Mesendoderm (in vitro differentiated cells): ENCODE results near the gene COL4A4.

Experiments used
- DNase-seq: peaks from one replicate; pipeline ENCODE4 v3.0.0; 2013
- H2AK5ac ChIP-seq: 2 replicates; pipeline ENCODE4 v1.6.1; 2013; ENCODE audit warnings: low read length, inconsistent platforms
- H2BK120ac ChIP-seq: 2 replicates; pipeline ENCODE4 v1.6.1; 2013; ENCODE audit warnings: low read depth, mild to moderate bottlenecking, low read length, moderate library complexity, mixed read lengths
- H2BK15ac ChIP-seq: replicated peaks from 2 replicates; pipeline ENCODE4 v1.6.1; 2013; ENCODE audit warnings: low read depth, mild to moderate bottlenecking, moderate library complexity
- H2BK5ac ChIP-seq: 2 replicates; pipeline ENCODE4 v1.6.1; 2013; ENCODE audit warnings: low read length, inconsistent platforms
- H3K18ac ChIP-seq: 2 replicates; pipeline ENCODE4 v1.6.1; 2013; ENCODE audit warnings: mild to moderate bottlenecking, low read length, mixed read lengths
- H3K23ac ChIP-seq: one replicate; pipeline ENCODE4 v1.6.1; 2013; ENCODE audit warnings: low read length
- H3K27ac ChIP-seq: 2 replicates; pipeline ENCODE4 v1.5.1; 2013; ENCODE audit warnings: low read depth, mild to moderate bottlenecking, inconsistent platforms, low read length, moderate library complexity
- H3K27me3 ChIP-seq: 2 replicates; pipeline ENCODE4 v1.6.1; 2013; ENCODE audit warnings: low read length, control low read depth, mild to moderate bottlenecking, inconsistent platforms; ENCODE audit not compliant: insufficient read depth, poor library complexity
- H3K36me3 ChIP-seq: 2 replicates; pipeline ENCODE4 v1.6.1; 2013; ENCODE audit warnings: low read length, inconsistent platforms; ENCODE audit not compliant: control insufficient read depth, insufficient read depth
- H3K4ac ChIP-seq: one replicate; pipeline ENCODE4 v1.6.1; 2013; ENCODE audit warnings: low read depth, mild to moderate bottlenecking, low read length, moderate library complexity
- H3K4me1 ChIP-seq: 2 replicates; pipeline ENCODE4 v1.6.1; 2013; ENCODE audit warnings: low read depth, low read length, inconsistent platforms; ENCODE audit not compliant: control insufficient read depth
- H3K4me2 ChIP-seq: 2 replicates; pipeline ENCODE4 v1.6.1; 2013; ENCODE audit warnings: low read length
- H3K4me3 ChIP-seq: 2 replicates; pipeline ENCODE4 v1.5.1; 2013; ENCODE audit warnings: mild to moderate bottlenecking, low read length
- H3K56ac ChIP-seq: one replicate; pipeline ENCODE4 v1.6.1; 2013; ENCODE audit warnings: low read length
- H3K79me1 ChIP-seq: 2 replicates; pipeline ENCODE4 v1.6.1; 2013; ENCODE audit warnings: low read length, inconsistent platforms
- H3K79me2 ChIP-seq: 2 replicates; pipeline ENCODE4 v1.6.1; 2013; ENCODE audit warnings: mild to moderate bottlenecking, low read length; ENCODE audit not compliant: control insufficient read depth, insufficient read depth
- H3K9ac ChIP-seq: 2 replicates; pipeline ENCODE4 v1.6.1; 2013; ENCODE audit warnings: low read length, inconsistent platforms
- H4K5ac ChIP-seq: one replicate; pipeline ENCODE4 v1.6.1; 2013; ENCODE audit warnings: low read length
- H4K8ac ChIP-seq: one replicate; pipeline ENCODE4 v1.6.1; 2013; ENCODE audit warnings: low read depth, mild to moderate bottlenecking, control low read depth, low read length, moderate library complexity
- WGBS: extraction: QIAGEN DNeasy Blood & Tissue Kit; methylation state at CpG from one replicate; pipeline ENCODE4 v1.1.7; 2013; ENCODE audit warnings: low lambda C conversion rate, missing lambda C conversion rate; ENCODE audit not compliant: insufficient coverage; ENCODE audit errors: extremely low coverage; 5-methylcytosine and 5-hydroxymethylcytosine counted together

Gene COL4A4

DNA sequence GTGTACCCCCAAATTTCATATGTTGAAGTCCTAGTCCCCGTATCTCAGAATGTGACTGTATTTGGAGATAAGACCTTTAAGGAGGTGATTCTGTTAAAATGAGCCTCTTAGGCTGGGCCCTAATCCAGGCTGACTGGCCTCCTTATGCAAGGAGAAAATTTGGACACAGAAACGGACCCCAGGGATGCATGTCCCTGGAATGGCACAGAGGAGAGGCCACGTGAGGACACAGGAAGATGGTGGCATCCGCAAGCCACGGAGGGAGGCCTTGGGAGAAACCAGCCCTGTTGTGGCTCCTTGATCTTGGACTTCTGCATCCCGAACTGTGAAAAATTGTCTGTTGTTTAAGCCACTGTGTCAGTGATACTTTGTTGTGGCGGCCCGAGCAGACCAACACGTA lies 150.7 kb downstream of the COL4A4 start:
- H3K36me3 ChIP-seq: no peaks in the 10 kb centered on the region
- no peak overlapping the region for H4K8ac ChIP-seq
- H3K4me2 ChIP-seq: no peak overlapping the region
- H2AK5ac ChIP-seq: no peak overlapping the region
- H4K5ac ChIP-seq: no peak overlapping the region
- H3K18ac ChIP-seq: no peak overlapping the region
- H3K27ac ChIP-seq: no peak overlapping the region
- no peak overlapping the region for H2BK120ac ChIP-seq
- H3K4ac ChIP-seq: no peak overlapping the region
- no peaks in the 10 kb centered on the region for H3K79me2 ChIP-seq
- no peaks in the 10 kb centered on the region for H3K27me3 ChIP-seq
- no peaks in the 10 kb centered on the region for H3K4me1 ChIP-seq
- no peak overlapping the region for H3K23ac ChIP-seq
- no CpG with 5 or more reads among the region's 9 CpGs for WGBS
- no peak overlapping the region for H3K56ac ChIP-seq
- no peak overlapping the region for H3K4me3 ChIP-seq
- no peak overlapping the region for H2BK5ac ChIP-seq
- H3K79me1 ChIP-seq: no peaks in the 10 kb centered on the region
- no peak overlapping the region for H2BK15ac ChIP-seq
- no peak overlapping the region for H3K9ac ChIP-seq
- DNase-seq: no peak

GRCh38 chr2:227010433-227010832 lies 153.6 kb downstream of the COL4A4 start:
- Histone ChIP-seq H3K18ac (no peak overlapping the region), H3K27ac (no peak overlapping the region), H4K8ac (no peak overlapping the region), H3K4me1 (no peaks in the 10 kb centered on the region), H3K36me3 (no peaks in the 10 kb centered on the region), H3K27me3 (no peaks in the 10 kb centered on the region), H3K79me2 (no peaks in the 10 kb centered on the region), H3K23ac (no peak overlapping the region), H3K9ac (no peak overlapping the region), H3K4ac (no peak overlapping the region), H3K56ac (no peak overlapping the region), H3K79me1 (no peaks in the 10 kb centered on the region), H3K4me3 (no peak overlapping the region), H4K5ac (no peak overlapping the region), H2BK5ac (no peak overlapping the region), H2BK15ac (no peak overlapping the region), H3K4me2 (no peak overlapping the region), H2AK5ac (no peak overlapping the region), H2BK120ac (no peak overlapping the region)
- WGBS: no CpG with 5 or more reads among the region's 3 CpGs
- no peak for DNase-seq

- no CpG with 5 or more reads among the region's 17 CpGs for WGBS
- Histone ChIP-seq H3K4me3 (no peak overlapping the region), H2BK120ac (no peak overlapping the region), H4K5ac (no peak overlapping the region), H2BK5ac (no peak overlapping the region), H3K27me3 (no peaks in the 10 kb centered on the region), H3K4me1 (no peaks in the 10 kb centered on the region), H3K79me2 (no peaks in the 10 kb centered on the region), H3K4me2 (no peak overlapping the region), H4K8ac (no peak overlapping the region), H3K79me1 (no peaks in the 10 kb centered on the region), H3K4ac (no peak overlapping the region), H3K27ac (no peak overlapping the region), H2BK15ac (no peak overlapping the region), H3K18ac (no peak overlapping the region), H3K9ac (no peak overlapping the region), H3K23ac (no peak overlapping the region), H2AK5ac (no peak overlapping the region), H3K56ac (no peak overlapping the region), H3K36me3 (no peaks in the 10 kb centered on the region)
- no peak for DNase-seq
These were observed 156.1 kb downstream of the COL4A4 start for GRCh38 chr2:227007940-227008339.

GRCh38 chr2:227007148-227007547 lies 156.9 kb downstream of the COL4A4 start:
- Histone ChIP-seq H3K27ac (no peak overlapping the region), H3K79me2 (no peaks in the 10 kb centered on the region), H2BK120ac (no peak overlapping the region), H2BK15ac (no peak overlapping the region), H3K9ac (no peak overlapping the region), H3K23ac (no peak overlapping the region), H3K36me3 (no peaks in the 10 kb centered on the region), H2AK5ac (no peak overlapping the region), H3K27me3 (no peaks in the 10 kb centered on the region), H2BK5ac (no peak overlapping the region), H3K4ac (no peak overlapping the region), H3K18ac (no peak overlapping the region), H3K79me1 (no peaks in the 10 kb centered on the region), H4K8ac (no peak overlapping the region), H3K4me3 (no peak overlapping the region), H3K56ac (no peak overlapping the region), H3K4me1 (no peaks in the 10 kb centered on the region), H4K5ac (no peak overlapping the region), H3K4me2 (no peak overlapping the region)
- no CpG with 5 or more reads among the region's 9 CpGs for WGBS
- DNase-seq: no peak

GRCh38 chr2:227006189-227006897 lies 157.7 kb downstream of the COL4A4 start:
- Histone ChIP-seq H3K36me3 (no peaks in the 10 kb centered on the region), H3K79me2 (no peaks in the 10 kb centered on the region), H2BK15ac (no peak overlapping the region), H4K8ac (no peak overlapping the region), H3K4me1 (no peaks in the 10 kb centered on the region), H3K4ac (no peak overlapping the region), H2BK5ac (no peak overlapping the region), H3K4me2 (no peak overlapping the region), H3K23ac (no peak overlapping the region), H3K18ac (no peak overlapping the region), H3K9ac (no peak overlapping the region), H2AK5ac (no peak overlapping the region), H3K79me1 (no peaks in the 10 kb centered on the region), H2BK120ac (no peak overlapping the region), H4K5ac (no peak overlapping the region), H3K56ac (no peak overlapping the region), H3K27ac (no peak overlapping the region), H3K27me3 (no peaks in the 10 kb centered on the region), H3K4me3 (no peak overlapping the region)
- no CpG with 5 or more reads among the region's 16 CpGs for WGBS
- no peak for DNase-seq

DNA sequence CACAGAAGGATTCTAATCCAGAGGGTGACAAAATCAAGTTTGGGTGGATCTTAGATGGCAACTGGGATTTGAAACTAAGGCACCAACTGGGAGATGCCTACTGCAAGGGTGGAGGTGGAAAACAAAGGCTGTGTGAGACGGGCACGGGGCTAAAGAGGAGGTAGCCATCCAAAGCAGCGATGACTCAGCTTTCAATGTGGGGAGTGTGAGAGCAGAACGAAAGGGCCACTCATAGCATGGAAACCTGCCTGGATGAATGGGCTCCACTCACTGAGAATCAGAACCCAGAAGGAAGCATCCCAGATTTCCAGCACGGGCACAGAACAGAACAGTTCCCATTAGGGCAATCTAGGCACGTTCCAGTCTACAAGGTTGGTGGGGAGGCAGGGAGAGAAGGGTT lies 159.5 kb downstream of the COL4A4 start:
- H3K79me1 ChIP-seq: no peaks in the 10 kb centered on the region
- H3K4me2 ChIP-seq: no peak overlapping the region
- no peak overlapping the region for H3K23ac ChIP-seq
- no peak overlapping the region for H4K5ac ChIP-seq
- H3K9ac ChIP-seq: no peak overlapping the region
- WGBS: no CpG with 5 or more reads among the region's 6 CpGs
- no peak overlapping the region for H3K56ac ChIP-seq
- H3K4me1 ChIP-seq: no peaks in the 10 kb centered on the region
- no peak overlapping the region for H2BK120ac ChIP-seq
- DNase-seq: no peak
- H3K27me3 ChIP-seq: no peaks in the 10 kb centered on the region
- no peak overlapping the region for H3K4ac ChIP-seq
- H3K4me3 ChIP-seq: no peak overlapping the region
- H3K27ac ChIP-seq: no peak overlapping the region
- no peaks in the 10 kb centered on the region for H3K79me2 ChIP-seq
- H2AK5ac ChIP-seq: no peak overlapping the region
- H3K18ac ChIP-seq: no peak overlapping the region
- H4K8ac ChIP-seq: no peak overlapping the region
- no peaks in the 10 kb centered on the region for H3K36me3 ChIP-seq
- H2BK5ac ChIP-seq: no peak overlapping the region
- no peak overlapping the region for H2BK15ac ChIP-seq
